A204.1 (cell line): ENCODE results near the gene CEP43.

Source experiments
- FAIRE-seq: peaks from 2 replicates; lab custom pipeline; 2012; peaks lifted over from hg19 to GRCh38; lab: Jason Lieb, UNC

Gene CEP43

DNA sequence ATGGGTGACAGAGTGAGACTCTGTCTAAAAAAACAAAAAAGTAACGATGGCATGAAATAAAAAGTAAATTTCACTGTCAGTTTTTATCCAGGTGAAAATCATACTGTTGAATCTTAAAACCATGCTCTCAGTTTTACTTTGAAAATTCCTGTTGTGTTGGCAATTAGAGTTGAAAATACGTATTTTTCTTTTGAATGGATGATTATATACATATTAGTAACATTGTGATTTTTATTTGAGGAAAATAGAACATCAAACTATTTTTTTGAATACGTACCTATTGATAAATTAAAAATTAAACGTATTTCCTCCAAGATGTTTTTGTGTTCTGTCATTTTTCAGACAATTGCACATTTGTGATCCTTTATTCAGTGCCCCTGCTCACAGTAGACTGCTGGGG, 14.7 kb downstream of the CEP43 start:
- FAIRE-seq, result no peak

DNA sequence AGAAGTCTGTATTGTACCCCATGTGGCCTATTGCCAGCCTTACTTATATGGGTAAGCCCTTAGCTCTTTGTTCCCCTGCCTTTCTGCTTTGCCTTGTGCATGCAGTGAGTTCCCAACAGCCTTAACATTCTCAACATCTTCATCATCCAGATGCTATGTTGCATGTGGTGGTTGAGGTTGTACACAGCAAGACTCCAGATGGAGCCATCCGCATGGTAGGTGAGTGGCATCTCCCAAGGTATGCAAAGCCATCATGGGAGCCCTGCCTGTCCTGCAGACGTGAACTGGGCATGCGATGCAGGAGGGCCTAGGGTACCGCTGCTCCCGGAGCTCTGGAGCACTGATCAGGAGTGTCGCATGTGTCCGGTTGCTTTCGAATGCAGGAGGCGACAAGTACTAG, 16.1 kb downstream of the CEP43 start:
- no peak for FAIRE-seq

DNA sequence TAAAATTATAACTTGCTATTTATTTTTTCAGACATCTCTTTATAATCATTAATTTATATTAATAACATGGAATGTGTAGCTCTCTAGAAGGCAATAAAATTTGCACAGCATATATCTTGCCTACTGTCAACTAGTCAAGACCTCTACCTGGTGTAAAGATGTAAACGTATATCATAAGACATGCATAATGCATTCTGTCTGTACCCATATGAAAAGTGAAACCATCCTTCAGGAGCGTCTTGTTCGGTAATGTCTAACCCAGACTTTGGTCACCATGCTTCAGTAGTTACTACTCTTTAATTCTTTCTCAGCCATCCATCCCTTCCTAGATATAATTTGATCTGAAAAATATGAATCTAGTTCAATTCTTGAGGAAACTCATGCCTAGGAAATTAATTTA, 21.0 kb downstream of the CEP43 start:
- no peak for FAIRE-seq

DNA sequence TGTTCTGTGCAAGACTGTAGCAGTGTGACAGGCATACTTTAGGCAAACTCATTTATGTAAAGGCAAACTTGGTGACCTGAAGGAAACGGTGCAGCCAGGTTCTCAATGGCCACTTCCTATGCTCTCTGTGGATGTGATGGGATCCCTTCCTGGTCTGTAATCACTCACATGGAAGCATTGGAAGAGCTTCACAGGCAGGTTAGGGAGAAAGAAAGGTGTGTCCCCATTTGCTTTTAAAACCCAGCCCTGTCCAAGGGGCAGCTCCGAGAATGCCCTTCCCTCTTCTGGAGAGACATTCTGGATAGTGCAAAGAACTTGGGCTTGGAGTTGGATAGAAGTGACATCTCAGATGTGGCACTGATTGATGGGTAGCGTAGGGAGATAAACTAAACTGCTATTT, 28.1 kb downstream of the CEP43 start:
- no peak for FAIRE-seq

DNA sequence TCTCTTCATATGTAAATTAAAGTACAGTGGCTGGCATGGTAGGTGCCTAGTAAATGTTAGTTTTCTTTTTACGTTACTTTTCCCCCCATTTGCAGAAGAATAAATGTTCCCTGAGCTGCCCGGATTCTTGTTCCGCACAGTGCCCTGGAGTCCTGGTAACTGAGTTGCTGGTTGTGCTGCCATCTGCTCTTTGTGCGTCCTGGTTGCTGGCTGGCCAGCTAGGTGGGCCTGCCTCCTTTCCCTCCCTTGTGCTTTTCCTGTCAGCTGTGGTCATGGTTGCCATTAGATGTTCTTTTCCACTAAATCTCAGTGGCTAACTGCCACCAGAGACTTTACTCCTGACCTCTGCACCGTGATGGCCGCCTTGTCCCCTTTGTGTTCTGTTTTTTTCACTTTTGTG, 28.6 kb downstream of the CEP43 start:
- FAIRE-seq, result no peak

DNA sequence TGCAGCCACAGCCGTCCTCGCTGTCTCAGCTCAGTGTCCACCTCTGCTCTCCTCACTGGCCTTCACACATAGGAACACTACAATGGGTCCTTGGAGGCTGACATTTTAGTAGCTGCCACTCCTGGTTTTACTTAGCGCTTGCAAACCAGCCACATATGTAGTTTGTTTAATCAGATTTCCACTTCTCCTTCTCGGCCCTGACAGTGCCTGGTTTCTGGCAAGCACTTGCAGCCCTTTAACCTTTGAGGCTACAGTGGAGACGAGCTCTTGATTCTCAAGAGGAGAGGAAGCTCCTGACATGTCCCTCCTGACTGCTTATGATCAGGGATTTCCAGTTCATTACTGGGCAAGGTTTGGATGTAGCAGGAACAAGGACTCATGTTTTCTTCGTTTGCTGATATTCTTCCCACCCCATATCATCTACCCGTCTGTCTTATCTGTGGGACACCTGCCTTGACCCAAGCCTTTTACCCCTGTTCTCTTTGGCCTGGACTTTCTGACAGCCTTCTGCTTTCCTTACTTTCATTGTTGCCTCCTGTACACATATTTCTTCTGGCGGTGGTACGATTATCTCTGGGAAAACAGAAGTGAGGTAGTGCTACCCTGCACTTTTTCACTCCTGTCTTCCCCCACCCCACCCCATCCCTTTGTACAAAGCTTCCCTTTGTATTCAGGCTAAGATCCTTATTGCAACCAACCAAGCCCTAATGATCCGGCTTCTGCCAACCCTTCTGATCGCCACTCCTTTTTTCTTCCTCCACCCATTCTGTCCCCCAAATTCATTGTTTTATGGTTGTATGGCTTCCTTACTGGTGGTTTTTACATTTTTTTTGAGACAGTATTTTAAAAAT, 31.2 kb downstream of the CEP43 start:
- FAIRE-seq, result no peak

DNA sequence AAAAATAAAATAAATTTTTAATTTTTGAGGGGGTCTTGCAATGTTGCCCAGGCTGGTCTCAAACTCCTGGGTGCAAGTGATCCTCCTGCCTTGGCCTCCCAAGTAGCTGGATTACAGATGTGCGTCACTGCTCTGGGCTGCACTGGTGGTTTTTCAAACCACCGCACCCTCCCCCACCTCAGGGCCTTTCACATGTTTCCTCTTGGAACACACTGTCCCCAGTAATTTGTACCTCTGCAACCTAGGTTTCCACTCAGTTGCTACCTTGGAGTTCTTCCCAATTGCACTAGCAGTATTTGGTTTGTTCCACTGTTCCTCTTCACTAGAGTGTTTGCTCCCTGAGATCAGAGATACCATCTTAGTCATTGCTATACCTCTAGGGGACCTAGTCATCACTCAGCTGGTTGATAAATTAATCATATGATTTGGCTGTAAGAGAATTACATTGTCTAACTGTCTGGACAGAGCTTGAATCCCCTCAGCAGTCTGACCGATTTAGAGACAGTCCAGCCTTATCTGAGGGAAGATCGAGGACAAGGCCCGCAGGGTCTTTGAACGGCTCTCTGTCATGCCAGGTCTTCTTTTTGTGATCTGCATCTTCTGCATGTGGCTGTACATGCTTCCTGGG, 32.0 kb downstream of the CEP43 start:
- FAIRE-seq, result no peak

DNA sequence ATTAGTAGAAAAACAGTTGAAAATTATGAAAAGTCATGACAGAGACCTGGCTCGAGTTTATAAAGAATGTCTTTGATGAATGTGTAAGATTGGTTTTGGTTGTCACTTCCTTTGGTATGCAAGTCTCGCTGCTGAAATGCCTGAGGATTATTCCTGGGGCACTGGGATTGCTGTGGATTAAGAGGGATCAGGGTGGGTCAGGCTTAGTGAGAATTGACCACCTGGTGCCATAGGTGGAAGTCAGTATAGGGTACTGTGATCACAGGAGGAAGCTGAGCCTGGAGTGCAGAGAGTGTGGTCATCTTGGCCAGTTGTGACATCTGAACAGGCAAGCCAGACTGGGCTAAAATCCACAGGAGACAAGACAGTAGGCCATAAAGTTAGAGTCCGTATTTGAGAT, 34.9 kb downstream of the CEP43 start:
- FAIRE-seq, result no peak

DNA sequence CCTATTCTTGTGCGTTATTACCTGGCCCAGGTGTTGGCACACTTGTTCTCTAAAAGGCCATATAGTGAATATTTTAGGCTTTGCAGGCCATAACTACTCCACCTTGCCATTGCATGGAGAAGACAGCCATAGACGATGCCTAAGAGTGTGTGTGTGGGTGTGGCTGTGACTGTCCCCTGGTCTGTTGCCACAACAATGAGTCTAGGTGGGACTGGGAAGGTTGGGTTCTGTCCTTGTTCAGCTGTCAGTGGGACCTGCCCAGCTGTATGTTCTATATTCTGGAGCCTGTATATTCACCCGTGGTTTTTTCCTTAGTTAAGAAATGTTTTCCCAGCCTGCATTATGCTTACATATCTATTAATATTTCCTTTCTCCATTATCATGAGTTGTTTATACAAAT, 38.6 kb downstream of the CEP43 start:
- no peak for FAIRE-seq

DNA sequence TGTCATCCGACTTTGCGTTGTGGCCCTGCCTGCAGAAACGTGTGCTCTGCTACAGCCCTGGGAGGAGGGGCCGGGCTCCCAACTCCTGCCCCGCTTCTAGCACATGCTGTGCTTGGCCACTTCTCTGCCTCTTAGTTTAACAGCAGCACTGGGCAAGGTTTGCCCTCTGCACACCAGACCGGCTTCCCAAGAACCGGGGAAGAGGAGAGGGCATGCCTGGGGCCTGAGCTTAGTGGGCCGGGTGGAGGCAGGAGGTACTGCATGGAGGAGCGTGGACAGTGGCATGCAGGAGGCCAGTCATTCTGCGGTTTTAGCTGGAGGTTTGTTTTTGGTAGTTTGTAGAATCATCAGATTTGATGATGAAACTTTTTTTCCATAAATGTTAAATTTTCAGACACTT, 45.5 kb downstream of the CEP43 start:
- no peak for FAIRE-seq

DNA sequence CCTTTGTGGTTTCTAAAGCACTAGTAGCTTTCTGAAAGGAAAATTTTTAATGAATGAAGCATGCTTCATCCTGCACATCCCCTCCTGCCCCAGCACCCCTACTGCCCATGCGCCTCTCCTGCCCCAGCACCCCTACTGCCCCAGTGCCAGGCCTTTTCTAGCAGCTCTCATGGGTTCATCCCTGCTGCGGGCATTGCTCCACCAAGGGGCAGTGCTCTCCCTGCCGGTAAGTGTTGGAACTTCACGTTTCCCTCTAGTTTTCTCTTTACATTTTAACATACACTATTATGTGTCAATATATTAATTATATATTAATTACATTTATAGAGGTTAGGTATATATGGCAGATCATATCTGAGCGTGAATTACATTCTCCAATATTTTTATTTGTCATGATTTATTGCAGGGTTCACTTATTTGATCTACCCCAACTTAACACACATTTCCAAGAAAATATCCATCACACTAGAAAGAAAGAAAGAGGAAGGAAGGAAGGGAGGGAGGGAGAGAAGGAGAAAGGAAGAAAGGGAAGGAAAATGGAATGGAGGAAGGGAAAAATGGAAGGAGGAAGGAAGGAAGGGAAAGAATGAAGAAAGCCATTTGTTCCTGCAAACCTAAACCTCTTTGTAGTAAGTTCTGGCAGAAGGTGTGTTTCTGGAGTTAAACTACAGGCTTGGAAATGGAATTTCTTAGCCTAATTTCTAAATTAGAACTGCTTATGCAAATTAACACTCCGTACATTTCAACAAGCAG, 46.8 kb downstream of the CEP43 start:
- no peak for FAIRE-seq

DNA sequence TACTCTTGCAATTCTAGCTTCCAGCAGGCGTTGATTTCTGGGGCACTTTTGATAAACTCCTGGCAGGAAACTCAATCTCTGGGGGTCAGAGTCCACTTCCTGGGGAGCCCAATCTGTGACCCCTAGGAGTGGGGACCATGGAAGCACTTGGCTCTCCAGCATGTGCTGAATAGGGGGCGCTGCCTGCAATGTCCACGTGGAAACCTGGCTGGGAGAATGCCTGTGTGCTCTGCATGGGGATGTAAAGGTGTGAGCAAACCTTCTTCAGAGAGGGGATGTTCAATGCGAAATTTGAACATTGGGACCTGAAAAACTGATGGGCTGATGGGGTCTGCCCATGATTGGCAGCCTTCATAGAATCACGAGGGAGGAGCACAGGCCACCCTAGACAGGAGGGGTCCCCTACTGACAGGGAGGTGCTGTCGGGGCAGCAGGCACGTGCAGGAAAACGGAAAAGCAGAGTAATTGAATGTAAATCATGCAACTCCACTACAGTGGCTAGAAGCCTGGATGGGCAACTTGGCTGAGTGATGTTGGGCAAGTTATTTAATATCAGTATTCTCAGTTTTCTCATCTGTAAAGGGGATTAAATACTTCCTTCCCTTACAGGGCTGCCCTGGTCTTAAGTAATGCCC, 47.8 kb downstream of the CEP43 start:
- no peak for FAIRE-seq

DNA sequence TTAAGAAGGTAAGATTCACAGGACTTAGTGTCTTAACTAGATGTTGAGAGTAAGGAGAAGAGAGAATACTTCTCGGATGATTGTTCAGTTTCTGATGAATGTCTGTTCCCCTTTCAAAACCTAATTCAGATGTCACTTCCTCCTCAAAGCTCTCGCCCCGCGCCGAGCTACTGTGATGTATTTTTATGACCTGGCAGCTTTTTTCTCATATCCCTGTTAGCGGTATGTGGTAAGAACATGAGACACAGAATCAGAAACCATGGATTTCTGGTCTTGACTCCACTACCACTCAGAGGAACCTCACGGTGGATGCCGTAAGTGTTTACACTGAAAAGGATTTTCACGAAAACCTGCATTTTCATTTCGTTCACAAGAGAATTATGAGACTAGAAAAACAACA, 48.4 kb downstream of the CEP43 start:
- no peak for FAIRE-seq
